ENCODE results near the gene GUCY1A2. TPM values are rescaled to one million over a fixed set of nuclear protein-coding genes. Genes with fewer than 3 reads are reported as not detected.

GUCY1A2 gene
- total and polyA plus RNA-seq, 12 donors = 0.68 to 18.5 (median 8.1) TPM

GRCh38 chr11:106983991-106984390 lies 34.3 kb downstream of the GUCY1A2 start:
- intact Hi-C loops (cut with DNase I) = no loop called here
- peaks cover 0 to 28% (median 0%) of the 10 kb centered on the region in 9 donors for H3K4me1 ChIP-seq
- H3K27ac ChIP-seq = peak overlapping the region in 1 of 10 donors; percentile 25
- no peaks in the 10 kb centered on the region for H3K36me3 ChIP-seq
- ATAC-seq (no peak), DNase-seq (no peak)
- 39% methylated on average over 1 of the region's 1 CpG for WGBS, 2 donors
- no peaks in the 10 kb centered on the region for H3K9me3 ChIP-seq
- no peaks in the 10 kb centered on the region for H3K27me3 ChIP-seq
- no peak for TF ChIP-seq CTCF (IDR thresholded peaks at IDR 0.05)
- no peak overlapping the region for H3K4me3 ChIP-seq

- Histone ChIP-seq H3K27ac (peak overlapping the region in 1 of 10 donors; percentile 25), H3K4me3 (no peak overlapping the region), H3K36me3 (no peaks in the 10 kb centered on the region), H3K27me3 (no peaks in the 10 kb centered on the region), H3K9me3 (no peaks in the 10 kb centered on the region), H3K4me1 (peaks cover 0 to 21% (median 0%) of the 10 kb centered on the region in 9 donors)
- no peak for DNase-seq
- TF ChIP-seq CTCF (IDR thresholded peaks at IDR 0.05) = no peak
- intact Hi-C loops (cut with DNase I) = no loop called here
- peak in 1 of 8 donors; percentile 57 for ATAC-seq
- 49 to 59% methylated on average over 4 of the region's 4 CpGs for WGBS, 2 donors
Measured at GRCh38 chr11:106983261-106983660, 35.0 kb downstream of the GUCY1A2 start.

GRCh38 chr11:106974831-106975230 lies 43.4 kb downstream of the GUCY1A2 start:
- H3K27me3 ChIP-seq = no peaks in the 10 kb centered on the region
- TF ChIP-seq CTCF (IDR thresholded peaks at IDR 0.05) = no peak
- H3K4me3 ChIP-seq = no peak overlapping the region
- H3K27ac ChIP-seq = no peak overlapping the region
- DNase-seq = no peak
- no peaks in the 10 kb centered on the region for H3K36me3 ChIP-seq
- no peak for ATAC-seq
- peaks cover 0 to 16% (median 0%) of the 10 kb centered on the region in 9 donors for H3K4me1 ChIP-seq
- H3K9me3 ChIP-seq = no peaks in the 10 kb centered on the region
- intact Hi-C loops (cut with DNase I) = loop anchor here in 2 of 10 donors (5.0 kb wide), 2 partner anchors 42 to 253 kb away; partner anchors contain the start of gene GUCY1A2 (in 1 of the 2)

GRCh38 chr11:106971864-106972263 lies 46.4 kb downstream of the GUCY1A2 start:
- DNase-seq = no peak
- Histone ChIP-seq H3K36me3 (no peaks in the 10 kb centered on the region), H3K4me3 (no peak overlapping the region), H3K9me3 (no peaks in the 10 kb centered on the region), H3K27me3 (no peaks in the 10 kb centered on the region), H3K4me1 (peaks cover 0 to 19% (median 0%) of the 10 kb centered on the region in 9 donors), H3K27ac (no peak overlapping the region)
- ATAC-seq = no peak
- intact Hi-C loops (cut with DNase I) = loop anchor here in 1 of 10 donors (5.0 kb wide), 1 partner anchor 250 kb away; no protein-coding TSS in a partner anchor
- TF ChIP-seq CTCF (IDR thresholded peaks at IDR 0.05) = no peak
